ENCODE data around the gene FYN.

FYN gene

DNA sequence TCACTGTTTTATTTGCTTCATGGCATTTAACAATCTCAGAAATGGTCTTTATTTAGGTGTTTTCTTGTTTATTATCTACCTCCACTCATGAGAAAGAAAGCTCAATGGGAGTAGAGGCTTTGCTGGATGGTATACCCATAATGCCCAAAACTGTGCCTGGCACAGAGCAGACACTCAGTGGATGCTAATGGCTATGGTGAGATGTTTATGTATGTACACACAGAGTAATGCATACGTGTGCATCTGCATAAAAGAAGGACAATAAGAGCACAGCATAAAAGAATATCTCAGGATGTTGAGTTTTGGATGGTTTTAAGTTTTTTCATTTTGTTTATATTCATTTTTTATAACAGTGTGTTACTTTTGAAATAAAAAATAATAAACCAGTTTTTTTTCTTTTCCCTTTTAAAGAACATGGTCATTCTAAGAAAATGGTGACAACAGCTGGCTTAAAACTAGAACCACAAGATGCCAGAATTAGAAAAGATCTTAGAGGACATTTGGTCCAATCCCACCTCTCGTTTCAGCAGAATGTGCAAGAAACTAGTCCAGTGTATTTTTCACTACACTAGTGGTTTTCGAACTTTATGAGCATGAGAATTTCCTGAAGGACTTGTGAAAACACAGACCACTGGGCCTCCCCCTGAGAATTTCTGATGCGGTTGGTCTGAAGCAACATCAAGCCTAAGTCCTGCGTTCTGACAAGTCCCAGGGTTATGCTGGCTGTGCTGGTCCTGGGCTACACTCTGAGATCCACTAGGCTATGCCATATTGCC is 131.9 kb downstream of the FYN start:
- Histone ChIP-seq H3K9ac (ENCODE audit: low read depth, low read length) (no peak overlapping the region), H3K36me3 (ENCODE audit: insufficient read depth, low read length) (no peaks in the 10 kb centered on the region), H3K9me3 (ENCODE audit: control insufficient read depth, insufficient read depth, low read length) (no peaks in the 10 kb centered on the region), H3K4me1 (ENCODE audit: insufficient read depth, low read length) (peaks cover 4% of the 10 kb centered on the region; the same call in 1 of the 2 replicates)

DNA sequence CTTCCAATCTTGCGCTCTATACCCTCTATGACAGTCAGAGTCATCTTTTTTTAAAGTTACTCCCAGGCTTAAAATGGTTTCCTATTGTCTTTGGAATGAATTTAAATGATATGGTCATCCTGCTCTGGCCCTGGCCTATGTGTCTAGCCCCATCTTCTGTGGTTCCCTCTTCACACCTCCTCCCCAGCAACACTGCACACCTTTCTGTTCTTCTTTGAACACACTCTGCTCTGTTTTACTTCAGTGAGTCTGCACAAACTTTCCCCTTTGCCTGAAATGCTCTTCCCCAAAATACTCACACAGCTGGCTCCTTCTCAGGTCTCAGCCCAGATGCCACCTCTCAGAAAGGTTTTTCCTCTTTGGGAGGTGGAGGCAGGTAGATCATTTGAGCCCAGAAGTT is 132.7 kb downstream of the FYN start:
- Histone ChIP-seq H3K4me1 (ENCODE audit: insufficient read depth, low read length) (0 out of 2 replicates have a peak, but pooled peaks cover under 1% of the 10 kb centered on the region), H3K9ac (ENCODE audit: low read depth, low read length) (no peak overlapping the region), H3K36me3 (ENCODE audit: insufficient read depth, low read length) (no peaks in the 10 kb centered on the region), H3K9me3 (ENCODE audit: control insufficient read depth, insufficient read depth, low read length) (no peaks in the 10 kb centered on the region)

GRCh38 chr6:111739257-111739696 is 134.0 kb downstream of the FYN start:
- Histone ChIP-seq H3K36me3 (ENCODE audit: insufficient read depth, low read length) (no peaks in the 10 kb centered on the region), H3K9me3 (ENCODE audit: control insufficient read depth, insufficient read depth, low read length) (no peaks in the 10 kb centered on the region), H3K9ac (ENCODE audit: low read depth, low read length) (no peak overlapping the region), H3K4me1 (ENCODE audit: insufficient read depth, low read length) (no peaks in the 10 kb centered on the region)

- Histone ChIP-seq H3K9ac (ENCODE audit: low read depth, low read length) (no peak overlapping the region), H3K4me1 (ENCODE audit: insufficient read depth, low read length) (no peaks in the 10 kb centered on the region), H3K9me3 (ENCODE audit: control insufficient read depth, insufficient read depth, low read length) (no peaks in the 10 kb centered on the region), H3K36me3 (ENCODE audit: insufficient read depth, low read length) (no peaks in the 10 kb centered on the region)
Measured at GRCh38 chr6:111738631-111739030, 134.6 kb downstream of the FYN start.

DNA sequence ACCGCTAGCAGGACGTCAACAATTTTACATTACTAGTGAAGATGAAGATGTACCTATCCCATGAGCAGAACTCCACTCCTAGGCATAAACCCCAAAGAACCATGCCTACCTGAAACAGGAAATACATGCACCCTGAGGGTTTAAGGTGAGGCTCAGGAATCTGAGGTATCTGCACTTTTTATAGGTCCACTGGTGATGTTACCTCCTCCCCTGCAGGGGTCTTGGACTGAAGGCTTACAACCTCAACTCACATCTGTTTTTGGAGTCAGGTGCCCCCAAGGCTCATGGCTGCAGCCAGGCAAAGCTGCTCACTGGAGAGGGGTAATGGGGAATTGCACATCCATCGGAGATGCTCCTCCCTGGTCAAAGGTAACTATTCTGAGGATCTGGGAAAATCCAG is 135.1 kb downstream of the FYN start:
- Histone ChIP-seq H3K9me3 (ENCODE audit: control insufficient read depth, insufficient read depth, low read length) (no peaks in the 10 kb centered on the region), H3K4me1 (ENCODE audit: insufficient read depth, low read length) (no peaks in the 10 kb centered on the region), H3K9ac (ENCODE audit: low read depth, low read length) (no peak overlapping the region), H3K36me3 (ENCODE audit: insufficient read depth, low read length) (no peaks in the 10 kb centered on the region)

DNA sequence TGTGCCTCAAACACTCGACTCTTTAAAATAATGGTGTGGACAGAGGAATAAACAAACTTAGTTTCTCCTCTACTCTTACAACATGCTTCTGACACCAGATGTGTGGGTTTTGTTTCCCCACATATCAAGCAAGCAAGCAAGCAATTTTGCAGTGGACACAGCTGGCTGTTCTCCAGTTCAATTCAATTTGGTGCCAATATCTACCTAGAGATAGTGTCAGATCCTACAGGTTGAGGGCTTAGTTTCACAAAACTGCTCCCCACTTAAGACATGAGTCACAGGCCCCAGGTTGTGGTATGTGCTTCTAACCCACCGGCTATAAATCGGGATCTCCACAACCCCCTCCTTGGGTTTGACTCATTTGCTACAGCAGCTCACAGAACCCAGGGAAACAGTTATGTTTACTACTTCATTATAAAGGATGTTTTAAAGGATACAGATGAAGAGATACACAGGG is 136.2 kb downstream of the FYN start:
- Histone ChIP-seq H3K9me3 (ENCODE audit: control insufficient read depth, insufficient read depth, low read length) (no peaks in the 10 kb centered on the region), H3K36me3 (ENCODE audit: insufficient read depth, low read length) (no peaks in the 10 kb centered on the region), H3K9ac (ENCODE audit: low read depth, low read length) (no peak overlapping the region), H3K4me1 (ENCODE audit: insufficient read depth, low read length) (0 out of 2 replicates have a peak, but pooled peaks cover under 1% of the 10 kb centered on the region)

GRCh38 chr6:111736005-111736608 is 137.1 kb downstream of the FYN start:
- no peaks in the 10 kb centered on the region for H3K36me3 ChIP-seq (ENCODE audit: insufficient read depth, low read length)
- no peak overlapping the region for H3K9ac ChIP-seq (ENCODE audit: low read depth, low read length)
- H3K9me3 ChIP-seq (ENCODE audit: control insufficient read depth, insufficient read depth, low read length) = no peaks in the 10 kb centered on the region
- peaks cover 8% of the 10 kb centered on the region; the same call in 1 of the 2 replicates for H3K4me1 ChIP-seq (ENCODE audit: insufficient read depth, low read length)

- peaks cover 13% of the 10 kb centered on the region; the same call in 1 of the 2 replicates for H3K4me1 ChIP-seq (ENCODE audit: insufficient read depth, low read length)
- H3K36me3 ChIP-seq (ENCODE audit: insufficient read depth, low read length) = no peaks in the 10 kb centered on the region
- no peaks in the 10 kb centered on the region for H3K9me3 ChIP-seq (ENCODE audit: control insufficient read depth, insufficient read depth, low read length)
- no peak overlapping the region for H3K9ac ChIP-seq (ENCODE audit: low read depth, low read length)
Measured at GRCh38 chr6:111734068-111735061, 138.9 kb downstream of the FYN start.

DNA sequence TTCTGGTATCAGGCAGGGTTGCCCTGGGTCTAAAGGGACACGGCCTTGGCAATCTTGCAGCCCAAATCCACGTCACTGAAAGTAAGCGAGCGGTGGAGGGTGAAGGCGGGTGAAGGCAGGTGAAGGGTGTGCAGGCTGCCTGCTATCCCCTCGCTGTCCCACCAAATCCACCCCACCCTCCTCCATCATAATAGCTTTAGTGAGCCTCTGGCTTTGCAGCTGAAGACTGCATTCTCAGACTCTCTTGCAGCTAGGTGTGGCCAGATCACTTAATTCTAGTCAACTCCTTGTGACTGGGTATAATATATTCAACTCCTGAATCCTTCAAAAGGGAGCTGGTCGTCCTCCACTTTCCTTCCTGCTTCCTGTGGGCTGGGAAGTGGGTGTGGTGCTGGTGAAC is 140.9 kb downstream of the FYN start:
- H3K9me3 ChIP-seq (ENCODE audit: control insufficient read depth, insufficient read depth, low read length) = no peaks in the 10 kb centered on the region
- H3K9ac ChIP-seq (ENCODE audit: low read depth, low read length) = no peak overlapping the region
- no peaks in the 10 kb centered on the region for H3K36me3 ChIP-seq (ENCODE audit: insufficient read depth, low read length)
- peaks cover 13% of the 10 kb centered on the region; the same call in 1 of the 2 replicates for H3K4me1 ChIP-seq (ENCODE audit: insufficient read depth, low read length)

GRCh38 chr6:111731456-111732195 is 141.6 kb downstream of the FYN start:
- H3K9me3 ChIP-seq (ENCODE audit: control insufficient read depth, insufficient read depth, low read length) = no peaks in the 10 kb centered on the region
- H3K9ac ChIP-seq (ENCODE audit: low read depth, low read length) = no peak overlapping the region
- H3K36me3 ChIP-seq (ENCODE audit: insufficient read depth, low read length) = no peaks in the 10 kb centered on the region
- peaks cover 13% of the 10 kb centered on the region; the same call in 1 of the 2 replicates for H3K4me1 ChIP-seq (ENCODE audit: insufficient read depth, low read length)

- H3K9ac ChIP-seq (ENCODE audit: low read depth, low read length) = no peak overlapping the region
- no peaks in the 10 kb centered on the region for H3K36me3 ChIP-seq (ENCODE audit: insufficient read depth, low read length)
- no peaks in the 10 kb centered on the region for H3K9me3 ChIP-seq (ENCODE audit: control insufficient read depth, insufficient read depth, low read length)
- H3K4me1 ChIP-seq (ENCODE audit: insufficient read depth, low read length) = peaks cover 13% of the 10 kb centered on the region; the same call in 1 of the 2 replicates
Measured at GRCh38 chr6:111730864-111731263, 142.4 kb downstream of the FYN start.

- Histone ChIP-seq H3K4me1 (ENCODE audit: insufficient read depth, low read length) (peaks cover 13% of the 10 kb centered on the region; the same call in 1 of the 2 replicates), H3K36me3 (ENCODE audit: insufficient read depth, low read length) (no peaks in the 10 kb centered on the region), H3K9me3 (ENCODE audit: control insufficient read depth, insufficient read depth, low read length) (no peaks in the 10 kb centered on the region), H3K9ac (ENCODE audit: low read depth, low read length) (no peak overlapping the region)
Measured at GRCh38 chr6:111727802-111728201, 145.4 kb downstream of the FYN start.

DNA sequence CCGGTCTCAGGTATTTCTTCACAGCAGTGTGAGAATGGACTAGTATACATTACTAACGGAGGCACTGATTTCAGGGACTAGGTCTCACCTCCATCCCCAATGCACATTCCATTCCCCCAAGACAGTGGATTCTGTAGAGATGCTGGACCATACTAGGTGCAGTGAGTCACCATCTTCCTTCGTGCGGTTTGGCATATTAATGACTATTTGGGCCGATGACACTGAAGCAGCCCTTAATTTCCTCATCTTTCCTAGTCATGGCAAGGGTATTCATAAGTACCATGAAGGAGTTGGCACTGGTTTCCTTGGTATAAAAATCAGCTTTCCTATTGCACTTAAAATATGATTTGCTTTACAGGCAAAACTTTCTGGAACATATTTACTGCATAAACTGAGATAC is 146.2 kb downstream of the FYN start:
- peaks cover 11% of the 10 kb centered on the region; the same call in 1 of the 2 replicates for H3K4me1 ChIP-seq (ENCODE audit: insufficient read depth, low read length)
- no peaks in the 10 kb centered on the region for H3K36me3 ChIP-seq (ENCODE audit: insufficient read depth, low read length)
- no peak overlapping the region for H3K9ac ChIP-seq (ENCODE audit: low read depth, low read length)
- H3K9me3 ChIP-seq (ENCODE audit: control insufficient read depth, insufficient read depth, low read length) = no peaks in the 10 kb centered on the region

All from ES-I3 (cell line).